NCI-H345 treated with DMSO at 0.1 percent for 48 hours (cell line): ENCODE results near the gene CCNYL1.
"Not testable (repeated sequence)": the region's sequence is repeated elsewhere in the genome, so short reads cannot be mapped to it uniquely, and the experiment has no call there.

Experiments
- DNase-seq: peaks from one replicate; lab custom pipeline; 2025; ENCODE audit not compliant: unreplicated experiment; lab: John Stamatoyannopoulos, UW

Gene CCNYL1

DNA sequence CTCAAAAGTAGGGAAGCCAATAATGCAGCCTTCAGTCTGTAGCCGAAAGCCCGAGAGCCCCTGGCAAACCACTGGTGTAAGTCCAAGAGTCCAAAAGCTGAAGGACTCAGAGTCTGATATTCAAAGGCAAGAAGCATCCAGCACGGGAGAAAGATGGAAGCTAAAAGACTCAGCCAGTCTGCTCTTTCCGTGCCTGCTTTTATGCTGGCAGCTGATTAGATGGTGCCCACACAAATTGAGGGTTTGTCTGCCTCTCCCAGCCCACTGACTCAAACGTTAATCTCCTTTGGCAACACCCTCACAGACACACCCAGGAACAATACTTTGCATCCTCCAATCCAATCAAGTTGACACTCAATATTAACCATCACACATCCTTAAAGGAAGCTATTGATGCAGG is 14.5 kb upstream of the CCNYL1 start:
- not testable (repeated sequence) for DNase-seq

DNA sequence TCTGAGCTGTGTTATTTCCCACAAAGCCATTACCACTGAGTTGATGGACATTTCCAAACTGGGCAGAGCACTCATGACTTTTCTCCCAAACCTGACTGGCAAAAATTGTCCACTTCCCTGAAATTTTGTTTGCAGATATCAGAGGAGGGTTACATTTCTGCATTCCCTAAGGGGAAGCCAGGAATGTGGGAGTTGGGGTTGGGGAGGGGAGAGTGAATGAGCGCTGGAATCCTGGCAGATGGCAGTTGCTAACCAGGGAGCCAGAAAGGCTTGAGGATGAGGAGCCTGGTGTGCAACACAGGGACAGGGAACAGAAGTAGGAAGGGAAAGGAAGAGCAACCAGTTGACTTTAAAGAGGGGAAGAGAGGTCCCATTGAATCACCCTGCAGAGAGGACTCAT is 14.0 kb upstream of the CCNYL1 start:
- DNase-seq = no peak

DNA sequence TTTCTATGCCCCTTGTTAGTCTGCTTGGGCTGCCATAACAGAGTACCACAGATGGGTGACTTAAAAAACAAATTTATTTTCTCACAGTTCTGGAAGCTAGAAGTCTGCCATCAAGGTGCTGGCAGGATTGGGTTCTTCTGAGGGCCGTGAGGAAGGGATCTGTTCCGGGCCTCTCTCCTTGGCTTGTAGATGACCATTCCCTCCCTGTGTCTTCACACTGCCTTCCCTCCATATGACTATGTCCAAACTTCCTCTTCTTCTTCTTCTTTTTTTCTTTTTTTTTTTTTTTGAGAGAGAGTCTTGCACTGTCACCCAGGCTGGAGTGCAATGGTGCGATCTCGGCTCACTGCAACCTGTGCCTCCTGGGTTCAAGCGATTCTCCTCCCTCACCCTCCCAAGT is 13.1 kb upstream of the CCNYL1 start:
- DNase-seq = no peak

DNA sequence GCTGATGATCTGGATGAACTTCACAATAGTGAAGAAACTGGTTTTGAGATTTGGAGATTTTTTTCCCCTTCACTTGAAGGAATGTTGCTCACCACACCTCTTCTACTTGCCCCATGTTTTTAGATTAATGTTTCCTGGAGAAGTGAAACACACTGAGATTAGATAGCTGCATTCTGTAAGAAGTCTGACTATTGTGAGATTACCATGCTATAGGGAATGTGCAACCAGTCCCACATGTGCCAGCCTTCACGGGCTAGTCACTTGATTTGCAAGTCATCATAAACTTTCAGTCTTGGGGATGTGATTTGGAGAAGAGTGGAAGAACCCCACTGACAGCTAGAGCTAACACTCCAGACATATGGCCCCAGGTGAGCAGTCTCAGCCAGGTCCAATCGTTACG is 7.4 kb upstream of the CCNYL1 start:
- DNase-seq = no peak

DNA sequence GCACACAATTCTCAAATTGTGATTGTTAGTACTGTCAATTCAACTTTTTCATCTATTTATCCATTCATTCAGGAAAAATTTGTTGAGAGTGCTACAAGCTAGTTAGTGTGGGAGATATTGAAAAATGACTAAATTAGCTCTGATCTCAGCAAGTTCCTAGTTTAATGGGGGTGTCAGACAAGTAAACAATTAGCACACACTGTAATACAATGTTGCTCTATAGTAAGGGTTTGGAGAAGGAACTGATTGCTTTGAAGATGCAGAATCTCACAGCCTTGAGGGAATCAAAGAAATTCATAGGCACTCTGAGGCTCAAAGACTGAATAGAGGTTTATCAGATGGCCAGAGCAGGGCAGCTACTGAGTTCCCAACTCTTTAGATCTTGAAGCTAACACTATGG is 6.8 kb upstream of the CCNYL1 start:
- no peak for DNase-seq

DNA sequence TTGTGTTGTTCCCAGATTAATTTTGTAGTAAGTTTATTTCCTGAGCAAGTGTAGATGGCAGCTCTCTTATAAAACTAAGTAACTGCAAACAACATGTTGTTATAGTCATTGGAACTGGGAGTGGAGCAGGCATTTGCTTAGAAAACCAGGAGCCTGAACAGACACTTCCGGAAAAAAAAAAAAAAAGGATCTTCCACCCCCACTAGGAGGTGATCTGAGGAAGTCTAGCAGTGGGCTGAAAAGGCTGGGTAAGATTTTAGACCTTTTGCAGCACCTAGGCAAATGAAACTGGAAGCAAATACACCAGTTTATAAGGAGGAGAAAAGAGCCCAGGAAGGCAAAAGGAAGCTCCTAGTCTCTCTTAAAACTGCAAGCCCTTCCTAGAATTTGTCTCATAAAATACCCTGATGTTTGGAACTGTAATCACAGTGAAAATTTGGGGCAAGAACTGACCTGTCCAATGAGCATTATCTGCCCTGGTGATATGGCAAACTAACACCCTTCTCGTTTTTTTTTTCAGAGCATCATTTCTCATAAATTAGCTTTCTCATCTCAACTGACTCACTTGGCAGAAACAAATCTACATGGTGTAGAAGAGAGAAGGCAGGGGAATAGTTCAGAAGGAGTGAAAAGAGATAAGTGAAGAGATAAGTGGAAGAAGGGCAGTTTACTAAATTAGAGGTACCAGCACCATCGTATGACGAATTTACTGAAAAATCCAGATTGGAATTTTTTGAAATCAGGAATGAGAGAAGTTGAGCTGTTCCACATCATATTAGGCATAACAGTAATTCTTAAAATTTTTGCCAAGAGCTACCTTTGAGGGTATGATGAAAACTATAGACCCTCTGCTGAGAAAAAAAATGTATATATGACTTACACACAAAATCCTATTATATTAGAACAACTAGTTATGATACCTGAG is 4.2 kb upstream of the CCNYL1 start:
- DNase-seq = no peak

DNA sequence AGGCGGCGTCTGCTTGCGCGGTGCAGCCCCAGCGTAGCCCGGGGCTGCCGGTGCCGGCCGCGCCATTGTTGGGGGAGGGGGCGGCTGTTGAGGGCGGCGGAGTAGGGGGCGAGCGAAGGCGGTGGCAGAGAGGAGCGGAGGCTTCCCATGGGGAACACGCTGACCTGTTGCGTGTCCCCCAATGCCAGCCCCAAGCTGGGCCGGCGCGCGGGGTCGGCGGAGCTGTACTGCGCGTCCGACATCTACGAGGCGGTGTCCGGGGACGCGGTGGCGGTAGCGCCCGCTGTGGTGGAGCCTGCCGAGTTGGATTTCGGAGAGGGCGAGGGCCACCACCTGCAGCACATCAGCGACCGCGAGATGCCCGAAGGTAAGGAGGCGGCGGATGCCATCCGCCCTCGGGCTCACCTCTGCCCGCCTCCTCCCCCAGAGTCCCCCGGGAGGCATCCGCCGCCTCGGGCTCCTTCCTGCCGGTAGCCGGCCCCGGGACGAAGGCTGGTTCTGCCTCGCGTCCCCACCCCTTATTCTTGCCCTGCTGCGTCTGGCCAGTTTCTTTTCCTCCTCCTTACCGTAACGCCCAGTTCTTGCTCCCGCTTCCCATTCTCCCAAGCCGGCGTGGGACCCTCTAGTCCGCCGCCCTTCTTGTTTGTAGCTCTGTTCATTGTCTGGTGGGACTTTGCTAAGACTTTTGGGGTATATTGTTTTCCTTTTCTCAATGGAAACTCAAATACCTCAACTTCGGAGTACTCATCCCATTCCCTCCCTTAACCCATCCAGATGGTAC is 500 bp downstream of the CCNYL1 start:
- no peak for DNase-seq

DNA sequence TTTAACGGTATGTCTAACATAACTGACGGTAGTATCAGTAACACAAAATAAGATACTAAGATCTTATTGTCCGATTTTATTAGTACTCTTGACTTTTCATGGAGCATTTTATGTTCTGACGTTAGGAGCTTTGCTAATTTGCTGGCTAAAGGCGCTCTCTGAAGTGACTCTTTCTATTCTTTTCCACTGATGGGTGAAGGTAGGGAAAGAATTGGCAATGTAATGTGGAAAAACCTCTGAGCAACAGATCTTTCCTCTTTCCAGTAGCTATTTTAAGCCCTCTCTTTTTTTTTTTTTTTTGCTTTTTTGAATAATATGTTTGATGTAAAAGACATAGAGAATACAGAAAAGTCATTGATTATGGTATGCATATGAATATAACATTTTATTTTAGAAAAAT is 4.6 kb downstream of the CCNYL1 start:
- no peak for DNase-seq

DNA sequence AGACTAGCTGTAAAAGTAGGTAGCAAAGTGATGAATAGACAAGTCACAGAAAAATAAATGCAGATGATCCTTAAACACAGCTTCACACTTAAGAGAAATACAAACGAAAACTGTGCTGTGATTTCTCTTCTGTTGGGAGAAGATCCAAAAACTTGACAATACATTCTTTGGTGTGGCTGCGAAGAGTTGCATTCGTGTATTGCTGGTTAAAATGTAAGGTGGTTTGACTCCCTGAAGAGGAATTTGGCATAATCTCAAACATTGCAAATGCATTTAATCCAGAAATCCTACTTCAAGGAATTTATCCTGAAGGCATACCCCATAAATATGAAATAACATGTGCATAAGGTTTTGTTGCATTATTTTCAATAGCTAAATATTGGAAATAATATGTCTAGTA is 7.1 kb downstream of the CCNYL1 start:
- no peak for DNase-seq

DNA sequence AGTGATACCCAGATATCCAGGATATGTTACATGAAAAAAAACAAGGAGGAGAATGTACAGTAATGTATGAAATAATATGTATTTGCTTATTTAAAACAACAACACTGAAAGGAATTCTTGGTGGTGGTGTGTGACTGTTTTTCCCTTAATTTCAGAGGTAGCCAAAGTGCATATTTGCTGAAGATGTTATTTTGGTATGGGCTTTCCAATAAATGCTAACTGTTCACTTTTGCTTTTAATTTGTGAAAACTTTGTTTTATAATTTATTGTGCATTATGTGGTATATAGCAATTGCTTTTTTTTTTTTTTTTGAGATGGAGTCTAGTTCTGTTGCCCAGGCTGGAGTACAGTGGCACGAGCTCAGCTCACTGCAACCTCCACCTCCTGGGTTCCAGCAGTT is 7.6 kb downstream of the CCNYL1 start:
- DNase-seq = no peak

DNA sequence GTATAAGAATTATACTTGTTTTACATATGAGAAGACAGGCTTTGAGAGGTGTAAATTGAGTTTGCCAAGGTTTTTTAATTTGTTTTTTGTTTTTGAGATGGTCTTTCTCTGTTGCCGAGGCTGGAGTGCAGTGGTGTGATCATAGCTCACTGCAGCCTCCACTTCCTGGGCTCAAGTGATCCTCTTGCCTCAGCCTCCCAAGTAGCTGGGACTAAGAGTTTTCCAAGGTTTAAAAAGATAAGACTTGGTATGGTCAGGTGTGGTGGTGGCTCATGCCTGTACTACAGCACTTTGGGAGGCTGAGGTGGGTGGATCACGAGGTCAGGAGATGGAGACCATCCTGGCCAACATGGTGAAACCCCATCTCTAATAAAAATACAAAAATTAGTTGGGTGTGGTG is 8.2 kb downstream of the CCNYL1 start:
- DNase-seq = not testable (repeated sequence)

DNA sequence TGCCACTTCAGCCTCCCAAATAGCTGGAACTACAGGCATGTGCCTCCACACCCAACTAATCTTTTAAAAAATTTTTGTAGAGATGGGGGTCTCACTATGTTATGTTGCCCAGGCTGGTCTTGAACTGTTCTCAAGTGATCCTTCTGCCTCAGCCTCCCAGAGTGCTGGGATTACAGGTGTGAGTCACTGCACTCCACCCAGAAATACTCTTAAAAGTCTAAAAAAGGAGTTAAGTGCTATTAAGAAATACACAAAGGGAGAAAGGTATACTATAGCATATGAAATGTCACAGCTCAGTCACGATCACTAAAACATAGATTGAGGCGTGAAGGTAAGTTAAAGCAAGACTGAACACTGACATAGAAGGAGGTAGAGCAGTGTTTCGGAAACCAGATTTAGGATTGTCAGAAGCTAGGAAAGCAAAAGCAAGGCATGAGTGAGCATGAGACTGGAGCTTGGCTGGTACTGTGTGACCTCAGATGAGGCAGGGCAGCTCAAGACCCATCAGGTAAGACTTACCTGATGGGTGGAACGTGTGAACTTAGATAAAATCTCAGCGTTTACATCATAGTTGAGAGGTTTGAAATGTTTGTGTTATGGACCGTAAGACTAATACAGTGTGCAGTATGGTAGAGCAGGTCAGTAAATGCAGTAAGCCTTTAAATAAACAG is 9.2 kb downstream of the CCNYL1 start:
- no peak for DNase-seq

DNA sequence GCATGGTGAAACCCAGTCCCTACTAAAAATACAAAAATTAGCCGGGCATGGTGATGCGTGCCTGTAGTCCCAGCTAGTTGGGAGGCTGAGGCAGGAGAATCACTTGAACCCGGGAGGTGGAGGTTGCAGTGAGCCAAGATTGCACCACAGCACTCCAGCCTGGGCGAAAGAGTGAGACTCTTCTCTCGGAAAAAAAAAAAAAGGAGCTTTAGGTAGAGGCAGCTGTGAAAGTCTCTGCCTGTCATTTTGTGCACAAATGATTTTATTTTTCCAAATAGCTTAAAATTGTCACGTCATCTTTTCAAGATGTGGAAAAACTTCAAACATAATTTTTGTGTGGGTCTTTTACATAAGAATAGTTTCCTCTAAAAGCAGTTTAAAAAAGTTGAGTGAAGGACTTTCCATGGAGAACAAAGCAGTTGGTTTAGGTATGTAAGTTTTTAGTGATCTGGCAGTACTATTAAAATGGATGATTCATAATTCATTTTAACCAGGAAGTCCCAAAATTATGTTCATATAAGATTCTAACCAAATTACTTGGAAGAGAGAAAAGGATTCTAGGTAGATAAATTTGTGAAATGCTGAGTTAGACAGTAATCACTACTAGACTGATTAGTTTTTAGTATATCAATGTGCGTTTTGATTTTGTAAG is 11.5 kb downstream of the CCNYL1 start:
- DNase-seq = no peak

DNA sequence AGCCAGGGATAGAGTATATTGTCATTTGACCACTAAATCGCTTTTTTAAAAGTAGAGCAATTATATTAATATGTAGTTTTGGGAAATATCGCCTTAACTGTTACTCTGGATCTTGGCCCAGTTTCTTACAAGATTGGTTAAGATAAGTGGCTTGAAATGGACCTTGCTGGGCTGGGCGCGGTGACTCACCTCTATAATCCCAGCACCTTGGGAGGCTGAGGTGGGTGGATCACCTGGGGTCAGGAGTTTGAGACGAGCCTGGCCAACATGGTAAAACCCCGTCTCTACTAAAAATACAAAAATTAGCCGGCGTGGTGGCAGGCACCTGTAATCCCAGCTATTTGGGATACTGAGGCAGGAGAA is 12.0 kb downstream of the CCNYL1 start:
- DNase-seq = not testable (repeated sequence)

DNA sequence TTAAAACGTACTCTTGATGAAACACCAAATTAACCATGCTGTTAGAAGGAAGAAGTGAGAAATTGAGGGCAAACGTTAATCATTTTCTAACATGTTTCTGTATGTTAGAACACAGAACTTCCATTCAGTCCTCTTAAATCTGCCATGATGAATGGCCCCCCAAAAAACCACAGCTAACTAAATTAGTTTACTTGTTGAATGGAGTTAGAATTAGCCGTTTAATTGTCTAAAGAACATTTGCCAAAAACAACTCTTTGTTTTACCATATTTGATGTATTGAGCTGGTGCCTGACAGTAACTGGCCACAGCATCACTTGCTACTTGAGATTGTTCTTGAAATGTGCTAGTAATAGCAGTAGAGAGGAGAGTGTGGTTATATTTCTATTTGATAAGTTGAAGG is 12.7 kb downstream of the CCNYL1 start:
- DNase-seq = no peak

DNA sequence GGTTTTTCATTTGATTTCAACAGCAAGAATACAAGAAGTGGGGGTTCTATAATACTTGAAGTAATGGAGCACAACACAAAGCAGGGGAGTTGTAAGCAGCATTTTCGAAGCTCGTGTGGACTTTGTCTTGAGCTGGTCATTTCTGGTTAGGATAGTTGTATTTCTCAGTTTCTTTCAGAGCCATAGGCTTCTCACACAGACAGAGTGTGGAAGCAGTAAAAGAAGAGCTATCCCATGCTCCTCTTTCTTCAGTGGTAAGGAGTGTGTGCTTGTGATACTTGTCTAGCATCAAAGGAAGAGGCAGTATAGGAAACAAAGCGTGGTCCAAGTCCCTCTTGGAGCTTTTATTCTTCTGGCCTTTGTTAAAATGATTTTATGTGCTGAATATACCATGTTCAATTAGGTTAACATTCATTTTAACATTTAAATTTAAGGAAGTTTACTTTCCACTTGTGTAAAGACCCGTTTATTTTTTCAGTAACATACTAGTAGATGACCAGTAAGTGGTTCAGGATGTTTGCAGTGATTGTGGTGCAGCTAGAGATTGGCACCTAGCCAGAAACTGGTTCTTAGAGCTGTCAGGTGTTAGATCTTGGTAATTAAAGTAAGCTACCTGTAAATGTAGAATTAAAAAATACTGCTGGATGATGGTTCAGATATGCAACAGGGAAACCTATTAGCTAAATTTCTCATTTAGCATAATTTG is 14.6 kb downstream of the CCNYL1 start:
- peak; percentile 48 for DNase-seq

DNA sequence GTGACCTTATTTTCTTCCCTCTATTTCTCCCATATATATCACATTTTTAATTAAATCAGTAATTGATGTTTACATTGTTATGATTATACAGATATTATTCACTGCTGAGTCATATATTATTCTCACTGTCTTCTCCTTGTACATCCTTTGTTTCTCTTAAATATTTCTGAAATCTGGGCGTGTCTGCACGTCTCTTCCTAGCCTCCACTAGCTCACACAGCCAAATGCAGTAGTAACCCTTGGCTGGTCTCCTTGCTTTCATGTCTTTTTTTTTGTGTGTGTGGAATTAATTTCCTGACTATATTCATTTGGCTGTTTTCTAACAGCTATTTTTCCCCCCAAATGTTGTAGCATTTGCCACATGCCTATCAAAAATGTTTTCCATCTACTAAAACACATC is 15.8 kb downstream of the CCNYL1 start:
- DNase-seq = no peak

DNA sequence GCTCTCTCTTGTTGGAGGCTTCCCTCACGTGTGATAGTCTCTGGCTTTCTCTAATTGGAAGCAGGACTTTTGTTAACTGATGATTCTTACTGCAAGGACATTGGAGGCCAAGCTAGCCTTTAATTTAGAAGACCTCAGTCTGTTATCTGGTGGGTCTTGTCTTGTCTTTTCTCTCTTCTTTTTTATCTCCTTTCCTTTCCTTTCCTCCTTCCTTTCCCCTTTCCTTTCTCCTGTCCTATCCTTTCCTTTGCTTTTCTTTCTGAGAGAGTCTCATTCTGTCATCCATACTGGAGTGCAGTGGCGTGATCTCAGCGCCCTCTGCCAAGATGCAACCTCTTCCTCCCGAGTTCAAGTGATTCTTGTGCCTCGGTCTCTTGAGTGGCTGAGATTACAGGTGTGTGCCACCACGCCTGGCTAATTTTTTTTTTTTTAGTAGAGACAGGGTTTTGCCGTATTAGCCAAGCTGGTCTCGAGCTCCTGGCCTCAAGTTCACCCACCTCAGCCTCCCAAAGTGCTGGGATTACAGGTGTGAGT is 18.1 kb downstream of the CCNYL1 start:
- DNase-seq = no peak

DNA sequence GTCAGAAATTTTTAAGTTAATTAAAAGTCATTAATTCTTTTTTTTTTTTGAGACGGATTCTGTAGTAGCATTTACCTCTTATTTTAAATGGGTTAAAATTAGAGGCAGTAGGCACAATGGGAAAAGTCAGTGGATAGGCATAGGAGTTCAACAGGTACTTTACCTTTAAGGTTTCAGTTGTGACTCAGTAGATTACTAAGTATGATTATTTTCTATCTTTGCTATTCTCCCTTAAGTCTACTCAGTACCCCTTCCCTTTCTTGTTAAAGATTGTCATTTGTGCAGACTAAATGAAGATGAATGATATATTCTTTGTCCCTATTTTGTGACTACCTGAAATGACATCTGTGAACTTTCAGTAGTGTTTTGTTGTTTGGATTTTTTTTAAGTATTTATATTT is 19.7 kb downstream of the CCNYL1 start:
- no peak for DNase-seq

DNA sequence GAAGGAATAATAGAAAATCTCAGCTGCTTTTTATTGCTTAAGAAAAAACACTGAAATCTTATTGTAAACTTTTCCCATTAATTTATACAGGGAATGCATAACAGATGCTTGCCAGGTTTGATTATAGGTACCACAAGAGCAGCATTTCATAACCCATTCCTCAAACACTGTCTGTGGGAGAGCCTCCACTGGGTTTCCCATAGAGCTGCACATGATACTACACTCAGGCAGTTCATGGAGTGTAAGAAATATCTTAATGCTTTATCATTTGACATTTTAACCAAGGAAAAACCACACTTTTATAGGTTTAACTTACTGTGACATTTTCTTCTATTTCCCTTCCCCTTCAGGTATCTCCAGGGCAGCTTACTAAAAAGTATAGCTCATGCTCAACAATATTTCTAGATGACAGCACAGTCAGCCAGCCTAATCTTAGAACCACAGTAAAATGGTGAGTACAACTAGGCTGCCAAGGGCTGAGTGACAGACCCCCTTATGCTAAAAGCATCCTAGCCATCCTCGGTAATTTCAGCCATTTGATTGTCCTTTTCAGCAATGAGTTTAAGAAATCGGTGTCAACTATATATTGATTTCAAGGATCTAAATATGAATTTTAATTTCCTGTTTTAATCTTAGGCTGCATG is 22.3 kb downstream of the CCNYL1 start:
- DNase-seq = no peak
